GM21381 (cell line): Measurements from ENCODE around the gene TET1.
"Not testable (repeated sequence)": the region's sequence is repeated elsewhere in the genome, so short reads cannot be mapped to it uniquely, and the experiment has no call there.

Experiments
- ATAC-seq: cut with Tn5 transposase; IDR thresholded peaks from one replicate; pipeline ENCODE4 v1.9.1; 2021; ENCODE audit warnings: mild to moderate bottlenecking, moderate library complexity; ENCODE audit not compliant: unreplicated experiment

The TET1 gene

DNA sequence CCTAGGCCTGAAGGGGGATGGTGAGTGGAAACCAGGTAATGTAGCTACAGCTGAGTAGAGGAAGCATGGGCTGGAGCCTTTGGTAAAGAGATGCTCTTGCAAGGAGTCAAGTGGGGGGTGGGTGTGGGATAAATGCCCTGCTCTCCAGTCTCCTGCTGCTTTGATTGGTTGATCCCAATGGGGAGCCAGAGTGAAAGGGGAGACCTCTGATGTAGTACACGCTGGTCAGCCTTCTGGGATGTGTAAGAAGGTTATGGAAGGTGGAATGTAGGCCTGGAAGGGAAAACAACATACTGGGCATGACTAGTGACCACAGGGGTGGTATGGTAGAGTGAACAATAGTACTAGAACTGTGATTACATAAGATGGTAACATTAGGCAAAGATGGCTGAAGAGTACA, 44.3 kb downstream of the TET1 start:
- no peak for ATAC-seq

DNA sequence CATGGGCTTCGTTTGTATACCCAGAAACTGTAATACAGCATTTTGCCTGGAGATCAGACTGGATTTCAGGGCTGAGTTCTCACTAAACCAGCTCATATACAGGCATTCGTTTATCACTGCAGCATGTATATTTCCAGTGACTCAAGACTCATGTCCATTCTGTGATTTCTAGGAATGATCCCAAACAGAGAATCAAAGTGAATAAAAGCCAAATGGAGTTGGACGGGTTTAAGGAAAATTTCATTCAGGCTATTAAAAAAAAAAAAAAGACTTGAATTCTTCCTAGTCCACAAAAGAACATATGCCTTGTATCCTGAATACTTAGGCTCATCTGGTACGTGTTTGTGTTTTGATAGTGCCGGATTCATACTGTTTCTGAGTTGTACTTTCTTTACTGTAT, 46.8 kb downstream of the TET1 start:
- no peak for ATAC-seq

GRCh38 chr10:68610023-68610422, 49.9 kb downstream of the TET1 start:
- ATAC-seq, result not testable (repeated sequence)

- ATAC-seq, result no peak
Measured at GRCh38 chr10:68611227-68611626, 51.1 kb downstream of the TET1 start.

DNA sequence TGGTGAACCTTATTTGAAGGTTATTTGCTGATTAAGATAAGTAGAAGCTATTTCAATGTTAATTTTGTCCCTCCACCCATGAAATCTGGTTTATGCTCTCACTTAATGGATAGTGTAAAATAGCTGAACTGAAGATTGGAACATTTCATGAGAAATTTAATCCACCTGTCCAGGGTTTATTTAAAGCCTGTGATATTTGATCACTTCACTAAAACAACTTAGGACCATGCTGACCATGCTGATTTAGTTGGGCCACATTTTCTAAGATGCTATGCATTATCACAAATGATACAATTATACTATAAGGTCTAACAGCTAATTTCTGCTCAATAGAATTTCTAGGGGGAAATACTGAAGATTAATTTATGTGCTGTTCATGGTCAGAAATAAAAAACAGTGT, 53.8 kb downstream of the TET1 start:
- not testable (repeated sequence) for ATAC-seq

- ATAC-seq, result not testable (repeated sequence)
Measured at GRCh38 chr10:68617691-68618090, 57.6 kb downstream of the TET1 start.

DNA sequence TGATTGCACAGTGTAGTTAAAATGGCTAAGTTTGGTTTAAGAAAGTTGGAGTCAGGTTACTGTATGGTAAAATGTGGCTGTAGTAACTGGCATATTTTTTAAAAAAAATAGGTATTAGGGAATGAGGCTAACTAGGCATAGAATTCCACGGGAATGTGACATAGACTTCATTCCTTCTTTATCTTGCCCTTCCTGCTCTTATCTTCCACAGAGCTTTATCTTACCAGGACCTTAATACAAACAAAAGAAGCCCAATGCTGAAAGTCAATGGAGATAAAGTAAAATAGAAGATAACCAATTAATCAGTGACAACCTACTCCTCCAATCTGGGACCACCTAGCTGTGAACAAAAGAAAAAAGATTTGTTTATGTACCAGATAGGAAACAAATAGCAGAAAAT, 58.1 kb downstream of the TET1 start:
- no peak for ATAC-seq

DNA sequence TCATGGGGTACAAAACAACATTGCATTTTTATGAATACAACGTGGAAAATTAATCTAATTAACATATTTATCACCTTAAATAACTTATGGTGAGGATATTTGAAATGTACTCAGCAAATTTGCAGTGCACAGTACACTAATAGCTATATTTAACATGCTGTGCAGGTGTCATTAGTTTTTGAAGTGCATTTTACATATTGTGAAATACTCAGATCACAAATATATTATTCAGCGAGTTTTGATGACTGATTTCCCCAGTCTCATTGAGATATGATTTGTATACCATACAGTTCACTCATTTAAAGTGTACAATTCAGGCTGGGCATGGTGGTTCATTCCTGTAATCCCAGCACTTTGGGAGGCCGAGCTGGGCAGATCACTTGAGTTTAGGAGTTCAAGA, 59.5 kb downstream of the TET1 start:
- ATAC-seq, result no peak

GRCh38 chr10:68625316-68625921, 65.3 kb downstream of the TET1 start:
- no peak for ATAC-seq

DNA sequence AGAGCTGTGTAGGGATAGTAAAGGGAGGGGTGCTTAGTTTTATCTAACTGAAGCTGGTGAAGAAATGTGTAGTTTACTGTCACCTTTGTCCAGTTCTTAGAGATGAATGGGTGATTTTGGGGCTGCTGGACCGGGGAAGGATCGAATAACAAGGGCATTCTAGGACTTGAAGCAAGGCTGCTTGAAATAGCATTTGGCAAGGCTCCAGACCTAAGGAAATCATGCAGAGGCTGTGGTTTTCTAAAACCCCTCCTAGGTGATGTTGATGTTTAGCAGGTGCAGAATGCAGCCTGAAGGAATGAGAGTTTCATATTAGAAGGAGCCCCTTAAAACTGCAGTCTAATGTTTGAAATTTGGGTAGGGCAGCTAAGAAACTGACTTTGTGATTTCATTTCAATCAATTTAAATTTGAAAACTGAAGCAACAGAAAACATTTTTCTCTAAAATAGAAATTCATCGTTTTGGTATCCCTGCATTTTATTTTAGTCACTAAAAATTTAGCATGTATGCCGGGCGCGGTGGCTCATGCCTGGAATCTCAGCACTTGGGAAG, 68.5 kb downstream of the TET1 start:
- ATAC-seq, result no peak

DNA sequence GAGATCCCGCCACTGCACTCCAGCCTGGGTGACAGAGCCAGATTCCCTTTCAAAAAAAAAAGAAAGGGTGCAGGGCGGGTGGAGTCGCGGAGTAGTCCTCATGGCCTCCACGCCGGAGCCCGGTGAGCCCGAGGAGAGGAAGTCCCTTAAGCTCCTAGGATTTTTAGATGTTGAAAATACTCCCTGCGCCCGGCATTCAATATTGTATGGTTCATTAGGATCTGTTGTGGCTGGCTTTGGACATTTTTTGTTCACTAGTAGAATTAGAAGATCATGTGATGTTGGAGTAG, 72.1 kb downstream of the TET1 start:
- ATAC-seq, result not testable (repeated sequence)

GRCh38 chr10:68633281-68633680, 73.1 kb downstream of the TET1 start:
- ATAC-seq, result no peak

GRCh38 chr10:68633816-68634466, 73.8 kb downstream of the TET1 start:
- no peak for ATAC-seq

DNA sequence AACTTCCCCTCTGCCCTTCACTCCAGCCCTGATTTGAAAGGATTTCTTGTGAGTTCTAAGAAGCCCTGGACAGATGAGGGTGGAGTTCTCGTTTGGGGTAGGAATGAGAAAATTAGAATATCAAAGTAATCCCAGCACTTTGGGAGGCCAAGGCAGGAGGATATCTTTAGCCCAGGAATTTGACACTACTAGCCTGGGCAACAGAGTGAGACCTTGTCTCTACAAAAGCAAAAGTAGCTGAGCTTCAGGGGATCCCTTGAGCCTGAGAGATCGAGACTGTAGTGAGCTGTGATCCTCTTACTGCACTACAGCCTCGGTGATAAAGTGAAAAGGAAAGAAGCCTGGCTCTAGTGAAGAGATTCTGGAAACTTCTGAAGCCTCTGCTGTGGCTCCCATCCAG, 76.2 kb downstream of the TET1 start:
- no peak for ATAC-seq

DNA sequence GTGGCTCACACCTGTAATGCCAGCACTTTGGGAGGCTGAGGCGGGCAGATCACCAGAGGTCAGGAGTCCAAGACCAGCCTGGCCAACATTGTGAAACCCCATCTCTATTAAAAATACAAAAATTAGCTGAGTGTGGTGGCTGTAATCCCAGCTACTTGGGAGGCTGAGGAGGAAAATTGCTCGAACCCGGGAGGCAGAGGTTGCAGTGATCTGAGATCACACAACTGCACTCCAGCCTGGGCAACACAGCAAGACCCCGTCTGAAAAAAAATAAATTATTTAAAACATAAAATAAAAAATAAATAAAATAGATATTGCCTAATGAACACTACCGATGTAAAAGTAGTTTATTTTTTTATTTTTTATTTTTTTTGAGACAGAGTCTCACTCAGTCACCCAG, 83.4 kb downstream of the TET1 start:
- not testable (repeated sequence) for ATAC-seq

- no peak for ATAC-seq
Measured at GRCh38 chr10:68647672-68648341, 87.7 kb downstream of the TET1 start.

DNA sequence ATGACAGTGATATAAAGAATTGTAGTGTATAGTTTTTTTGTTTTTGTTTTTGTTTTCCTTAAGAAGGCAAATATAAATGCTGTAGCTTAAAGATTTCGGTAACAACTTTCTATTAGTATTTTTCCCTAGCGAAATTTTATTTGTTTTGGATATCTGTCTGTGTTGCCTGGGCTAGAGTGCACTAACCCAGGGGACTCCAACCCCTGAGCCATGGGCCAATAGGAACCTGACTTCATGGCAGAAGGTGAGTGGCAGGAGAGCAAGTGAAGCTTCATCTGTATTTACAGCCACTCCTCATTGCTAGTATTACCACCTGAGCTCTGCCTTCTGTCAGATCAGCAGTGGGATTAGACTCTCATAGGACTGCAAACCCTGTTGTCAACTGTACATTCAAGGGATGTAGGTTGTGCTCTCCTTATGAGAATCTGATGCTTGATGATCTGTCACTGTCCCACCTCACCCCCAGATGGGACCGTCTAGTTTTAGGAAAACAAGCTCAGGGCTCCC, 95.5 kb downstream of the TET1 start:
- no peak for ATAC-seq

GRCh38 chr10:68665841-68666240, 105.7 kb downstream of the TET1 start:
- ATAC-seq, result no peak

- no peak for ATAC-seq
Measured at GRCh38 chr10:68666280-68666760, 106.2 kb downstream of the TET1 start.

GRCh38 chr10:68668231-68668630, 108.1 kb downstream of the TET1 start:
- ATAC-seq, result no peak

GRCh38 chr10:68668972-68669371, 108.8 kb downstream of the TET1 start:
- ATAC-seq, result no peak

DNA sequence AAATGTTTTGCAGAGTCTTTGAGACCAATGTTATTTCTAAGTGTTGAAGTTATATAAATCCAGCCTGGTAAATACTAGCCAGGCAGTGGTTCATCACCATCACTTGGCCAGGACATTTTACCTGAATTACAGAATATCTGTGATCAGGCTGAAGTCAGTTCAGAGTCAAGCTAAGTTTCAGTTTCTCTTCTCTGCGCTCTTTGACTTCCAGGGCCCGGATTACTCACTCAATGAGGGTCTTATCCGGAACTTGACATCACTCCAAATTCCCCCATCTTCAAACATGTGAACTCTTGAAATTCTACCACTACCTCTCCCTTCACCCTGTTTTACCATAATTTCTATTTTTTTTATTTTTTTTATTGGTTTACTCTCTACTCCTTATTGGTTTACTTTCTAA, 124.3 kb downstream of the TET1 start:
- ATAC-seq, result no peak
